Measurements from ENCODE around the gene CNGB1. TPM values are rescaled to one million over a fixed set of nuclear protein-coding genes. Genes with fewer than 3 reads are reported as not detected.

CNGB1 gene
- total and polyA plus RNA-seq, 2 of the 13 experiments (the other 11 are each of a cell fraction or from before 2014, with no cell fraction given) = 0.02 to 0.15 TPM

DNA sequence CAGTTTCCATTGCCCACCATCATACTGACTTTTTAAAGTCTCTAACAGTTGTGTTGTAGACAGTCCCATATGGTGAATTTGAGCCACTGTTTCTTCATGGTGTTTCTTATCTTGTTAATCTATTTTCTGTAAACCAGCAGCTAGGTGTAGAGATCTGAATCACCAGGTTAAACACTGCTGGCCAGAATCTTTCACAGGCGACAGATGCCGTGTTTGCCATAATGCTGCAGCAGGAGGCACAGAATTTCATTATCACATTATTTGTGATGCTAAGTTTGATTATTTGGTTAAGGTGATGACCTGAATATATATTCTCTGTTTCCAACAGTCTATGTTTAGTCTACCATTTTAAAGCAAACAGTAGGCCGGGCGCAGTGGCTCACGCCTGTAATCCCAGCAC is 11.5 kb upstream of the CNGB1 start:
- H3K36me3 ChIP-seq (replicated peaks in 1 of 2; ENCODE audit: control insufficient read depth in 1 of 2, insufficient read depth in 2 of 2, low read length in 2 of 2) = no peaks in the 10 kb centered on the region
- no peaks in the 10 kb centered on the region for H3K79me2 ChIP-seq (ENCODE audit: insufficient read depth, low read length)
- peaks cover 25% of the 10 kb centered on the region for H3K4me1 ChIP-seq (ENCODE audit: insufficient read depth, low read length)
- intact Hi-C loops (cut with micrococcal nuclease; ENCODE audit: unreplicated experiment) = no loop called here
- ChIA-PET POLR2A (no interaction called here), CTCF (ENCODE audit: low intra/inter-chr PET ratio, low total read pairs) (no interaction called here)
- H3K27me3 ChIP-seq (ENCODE audit: control insufficient read depth in 1 of 2, insufficient read depth in 2 of 2, low read length in 2 of 2) = peaks cover 3 to 38% of the 10 kb centered on the region in 2 experiments; a peak in 4 of 5 replicates
- no peak overlapping the region for H3K4me3 ChIP-seq (replicated peaks in 1 of 3; ENCODE audit: insufficient read depth in 1 of 3, low read depth in 2 of 3, low read length in 3 of 3)
- H3K9me3 ChIP-seq (ENCODE audit: low read length) = no peaks in the 10 kb centered on the region
- no peak for ATAC-seq
- no peaks in the 10 kb centered on the region for H4K20me1 ChIP-seq (ENCODE audit: insufficient read depth, low read length)
- H2AFZ ChIP-seq (ENCODE audit: low read length) = no peak overlapping the region
- H3K27ac ChIP-seq (ENCODE audit: extremely low read length, insufficient read depth, low read length) = no peak overlapping the region
- in situ Hi-C loops (cut with HindIII; ENCODE audit: extremely low pct_ligation_motif_present, low pct_unique_long_range_greater_than_20kb) = no loop called here
- H3K9ac ChIP-seq (ENCODE audit: insufficient read depth, low read depth, low read length) = no peak overlapping the region
- no peak for DNase-seq (ENCODE audit: low spot score)
- no peak for TF ChIP-seq SRY (CRISPR knock-in tag; IDR thresholded peaks at IDR 0.05)
- TF ChIP-seq, protein P1, sequence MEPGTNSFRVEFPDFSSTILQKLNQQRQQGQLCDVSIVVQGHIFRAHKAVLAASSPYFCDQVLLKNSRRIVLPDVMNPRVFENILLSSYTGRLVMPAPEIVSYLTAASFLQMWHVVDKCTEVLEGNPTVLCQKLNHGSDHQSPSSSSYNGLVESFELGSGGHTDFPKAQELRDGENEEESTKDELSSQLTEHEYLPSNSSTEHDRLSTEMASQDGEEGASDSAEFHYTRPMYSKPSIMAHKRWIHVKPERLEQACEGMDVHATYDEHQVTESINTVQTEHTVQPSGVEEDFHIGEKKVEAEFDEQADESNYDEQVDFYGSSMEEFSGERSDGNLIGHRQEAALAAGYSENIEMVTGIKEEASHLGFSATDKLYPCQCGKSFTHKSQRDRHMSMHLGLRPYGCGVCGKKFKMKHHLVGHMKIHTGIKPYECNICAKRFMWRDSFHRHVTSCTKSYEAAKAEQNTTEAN (CRISPR knock-in tag; conservative IDR thresholded peaks at IDR 0.05) = no peak
- TF ChIP-seq, protein P2, sequence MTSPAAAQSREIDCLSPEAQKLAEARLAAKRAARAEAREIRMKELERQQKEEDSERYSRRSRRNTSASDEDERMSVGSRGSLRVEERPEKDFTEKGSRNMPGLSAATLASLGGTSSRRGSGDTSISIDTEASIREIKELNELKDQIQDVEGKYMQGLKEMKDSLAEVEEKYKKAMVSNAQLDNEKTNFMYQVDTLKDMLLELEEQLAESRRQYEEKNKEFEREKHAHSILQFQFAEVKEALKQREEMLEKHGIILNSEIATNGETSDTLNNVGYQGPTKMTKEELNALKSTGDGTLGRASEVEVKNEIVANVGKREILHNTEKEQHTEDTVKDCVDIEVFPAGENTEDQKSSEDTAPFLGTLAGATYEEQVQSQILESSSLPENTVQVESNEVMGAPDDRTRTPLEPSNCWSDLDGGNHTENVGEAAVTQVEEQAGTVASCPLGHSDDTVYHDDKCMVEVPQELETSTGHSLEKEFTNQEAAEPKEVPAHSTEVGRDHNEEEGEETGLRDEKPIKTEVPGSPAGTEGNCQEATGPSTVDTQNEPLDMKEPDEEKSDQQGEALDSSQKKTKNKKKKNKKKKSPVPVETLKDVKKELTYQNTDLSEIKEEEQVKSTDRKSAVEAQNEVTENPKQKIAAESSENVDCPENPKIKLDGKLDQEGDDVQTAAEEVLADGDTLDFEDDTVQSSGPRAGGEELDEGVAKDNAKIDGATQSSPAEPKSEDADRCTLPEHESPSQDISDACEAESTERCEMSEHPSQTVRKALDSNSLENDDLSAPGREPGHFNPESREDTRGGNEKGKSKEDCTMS (CRISPR knock-in tag; conservative IDR thresholded peaks at IDR 0.05) = no peak
- TF ChIP-seq PAF1 (CRISPR knock-in tag; IDR thresholded peaks at IDR 0.05) = no peak
- no peak for TF ChIP-seq AGO1 (IDR thresholded peaks at IDR 0.05; ENCODE audit: low read depth, low read length, poor library complexity, severe bottlenecking)
- TF ChIP-seq KLF6 (CRISPR knock-in tag; IDR thresholded peaks at IDR 0.05) = no peak
- no peak for TF ChIP-seq SNRNP70 (IDR thresholded peaks at IDR 0.05; ENCODE audit: low read depth, low read length)
- no TSS peak for BruUV-seq (replicated peaks)
- no peak for FAIRE-seq
- WGBS (ENCODE audit: low lambda C conversion rate) = 4% methylated on average over 5 of the region's 5 CpGs
- no peak overlapping the region for H3K4me2 ChIP-seq (ENCODE audit: low read depth, low read length)

Measured in HepG2 (cell line).